ENCODE measurements around the gene PODN. TPM values are rescaled to one million over a fixed set of nuclear protein-coding genes. Genes with fewer than 3 reads are reported as not detected.

PODN gene
- total RNA-seq, 1 experiment from 2014 or later: not detected

DNA sequence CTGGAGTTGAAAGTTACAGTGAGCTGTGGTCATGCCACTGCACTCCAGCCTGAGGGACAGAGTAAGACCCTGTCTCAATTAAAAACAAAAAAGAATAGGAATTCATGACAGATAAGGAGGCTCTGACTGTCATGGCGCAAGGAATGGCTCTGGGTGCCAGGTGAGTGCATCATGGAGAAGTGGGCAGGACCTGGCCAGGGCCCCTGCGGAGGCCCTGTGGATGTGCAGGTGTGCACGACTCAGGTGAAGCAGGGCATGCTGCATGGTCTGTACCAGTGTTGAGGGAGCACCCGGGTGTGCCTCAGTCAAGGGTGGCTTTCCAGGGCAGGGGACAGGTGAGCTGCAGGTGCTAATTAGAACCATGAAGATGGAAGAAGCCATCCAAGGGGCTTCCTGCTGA is 66.4 kb downstream of the PODN start:
- Histone ChIP-seq H3K4me3 (ENCODE audit: low read depth, low read length) (no peak overlapping the region), H3K36me3 (ENCODE audit: control insufficient read depth, insufficient read depth, low read length) (no peaks in the 10 kb centered on the region), H3K27me3 (replicated peaks; ENCODE audit: control insufficient read depth, insufficient read depth, low read length) (no peaks in the 10 kb centered on the region), H3K4me1 (no peaks in the 10 kb centered on the region), H3K9me3 (no peaks in the 10 kb centered on the region)
- ChIA-PET CTCF (no interaction called here), POLR2A (no interaction called here)
- H3K4me1 Mint-ChIP-seq (ENCODE audit: low read depth, unreplicated experiment): no peaks in the 10 kb centered on the region
- no peak overlapping the region for H3K4me3 Mint-ChIP-seq (ENCODE audit: unreplicated experiment)
- H3K27me3 Mint-ChIP-seq (ENCODE audit: insufficient read depth, unreplicated experiment): no peaks in the 10 kb centered on the region
- TF ChIP-seq, protein P1, sequence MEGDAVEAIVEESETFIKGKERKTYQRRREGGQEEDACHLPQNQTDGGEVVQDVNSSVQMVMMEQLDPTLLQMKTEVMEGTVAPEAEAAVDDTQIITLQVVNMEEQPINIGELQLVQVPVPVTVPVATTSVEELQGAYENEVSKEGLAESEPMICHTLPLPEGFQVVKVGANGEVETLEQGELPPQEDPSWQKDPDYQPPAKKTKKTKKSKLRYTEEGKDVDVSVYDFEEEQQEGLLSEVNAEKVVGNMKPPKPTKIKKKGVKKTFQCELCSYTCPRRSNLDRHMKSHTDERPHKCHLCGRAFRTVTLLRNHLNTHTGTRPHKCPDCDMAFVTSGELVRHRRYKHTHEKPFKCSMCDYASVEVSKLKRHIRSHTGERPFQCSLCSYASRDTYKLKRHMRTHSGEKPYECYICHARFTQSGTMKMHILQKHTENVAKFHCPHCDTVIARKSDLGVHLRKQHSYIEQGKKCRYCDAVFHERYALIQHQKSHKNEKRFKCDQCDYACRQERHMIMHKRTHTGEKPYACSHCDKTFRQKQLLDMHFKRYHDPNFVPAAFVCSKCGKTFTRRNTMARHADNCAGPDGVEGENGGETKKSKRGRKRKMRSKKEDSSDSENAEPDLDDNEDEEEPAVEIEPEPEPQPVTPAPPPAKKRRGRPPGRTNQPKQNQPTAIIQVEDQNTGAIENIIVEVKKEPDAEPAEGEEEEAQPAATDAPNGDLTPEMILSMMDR (IDR thresholded peaks at IDR 0.05; ENCODE audit: insufficient read depth in 1 of 2, low read depth in 1 of 2, low read length in 1 of 2, severe bottlenecking in 1 of 2, unreplicated experiment in 1 of 2): no peak
- no TSS peak for BruUV-seq (replicated peaks)
- intact Hi-C loops (cut with micrococcal nuclease; ENCODE audit: unreplicated experiment): no loop called here
- H3K36me3 Mint-ChIP-seq (ENCODE audit: insufficient read depth, unreplicated experiment): no peaks in the 10 kb centered on the region
- no peak overlapping the region for H3K27ac Mint-ChIP-seq (ENCODE audit: unreplicated experiment)
- H3K9me3 Mint-ChIP-seq (ENCODE audit: unreplicated experiment): no peaks in the 10 kb centered on the region
- DNase-seq: no peak

DNA sequence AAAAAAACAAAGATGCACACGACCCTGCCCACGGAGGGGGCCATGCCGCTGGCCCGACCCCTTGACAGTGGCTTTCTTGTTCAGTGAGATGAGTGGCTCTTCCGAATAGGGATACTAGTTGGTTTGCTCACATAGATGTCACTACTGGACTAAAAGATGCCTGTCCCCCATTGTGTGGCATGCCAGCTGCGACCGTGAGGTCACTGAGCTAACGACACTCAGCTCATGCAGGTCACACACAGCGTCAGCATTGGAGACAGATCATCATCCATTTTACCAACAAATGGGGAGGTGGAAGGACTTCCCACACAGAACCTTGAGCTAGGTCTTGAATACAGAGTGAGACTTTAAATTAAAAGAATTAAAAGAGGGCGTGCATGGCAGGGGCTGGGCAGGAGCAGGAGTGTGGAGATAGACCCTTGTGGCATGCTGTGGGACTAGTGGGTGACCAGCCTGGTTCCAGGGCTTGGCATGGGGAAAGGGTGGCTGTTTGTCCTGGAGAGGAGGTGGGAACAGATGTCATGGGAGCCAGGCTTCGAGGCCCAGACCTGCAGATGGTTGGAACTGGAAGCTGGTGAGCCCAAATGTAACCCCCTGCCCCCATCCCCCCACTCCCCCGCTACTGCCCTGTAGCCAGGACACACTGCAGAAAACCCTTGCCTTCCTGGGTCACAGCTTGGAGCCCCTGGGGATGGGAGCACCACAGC is 68.0 kb downstream of the PODN start:
- TF ChIP-seq, protein P1 (IDR thresholded peaks at IDR 0.05; ENCODE audit: insufficient read depth in 1 of 2, low read depth in 1 of 2, low read length in 1 of 2, severe bottlenecking in 1 of 2, unreplicated experiment in 1 of 2): no peak
- H3K4me3 Mint-ChIP-seq (ENCODE audit: unreplicated experiment): no peak overlapping the region
- DNase-seq: no peak
- no peaks in the 10 kb centered on the region for H3K36me3 Mint-ChIP-seq (ENCODE audit: insufficient read depth, unreplicated experiment)
- Histone ChIP-seq H3K36me3 (ENCODE audit: control insufficient read depth, insufficient read depth, low read length) (no peaks in the 10 kb centered on the region), H3K9me3 (no peaks in the 10 kb centered on the region), H3K4me3 (ENCODE audit: low read depth, low read length) (no peak overlapping the region), H3K27me3 (replicated peaks; ENCODE audit: control insufficient read depth, insufficient read depth, low read length) (no peaks in the 10 kb centered on the region), H3K4me1 (no peaks in the 10 kb centered on the region)
- CTCF ChIA-PET: no interaction called here
- H3K27me3 Mint-ChIP-seq (ENCODE audit: insufficient read depth, unreplicated experiment): no peaks in the 10 kb centered on the region
- H3K4me1 Mint-ChIP-seq (ENCODE audit: low read depth, unreplicated experiment): no peaks in the 10 kb centered on the region
- intact Hi-C loops (cut with micrococcal nuclease; ENCODE audit: unreplicated experiment): no loop called here
- BruUV-seq (replicated peaks): no TSS peak
- H3K27ac Mint-ChIP-seq (ENCODE audit: unreplicated experiment): no peak overlapping the region
- POLR2A ChIA-PET: no interaction called here
- H3K9me3 Mint-ChIP-seq (ENCODE audit: unreplicated experiment): no peaks in the 10 kb centered on the region

- no peaks in the 10 kb centered on the region for H3K36me3 Mint-ChIP-seq (ENCODE audit: insufficient read depth, unreplicated experiment)
- TF ChIP-seq, protein P1 (IDR thresholded peaks at IDR 0.05; ENCODE audit: insufficient read depth in 1 of 2, low read depth in 1 of 2, low read length in 1 of 2, severe bottlenecking in 1 of 2, unreplicated experiment in 1 of 2): no peak
- BruUV-seq (replicated peaks): no TSS peak
- no peaks in the 10 kb centered on the region for H3K27me3 Mint-ChIP-seq (ENCODE audit: insufficient read depth, unreplicated experiment)
- Histone ChIP-seq H3K9me3 (no peaks in the 10 kb centered on the region), H3K36me3 (ENCODE audit: control insufficient read depth, insufficient read depth, low read length) (no peaks in the 10 kb centered on the region), H3K27me3 (replicated peaks; ENCODE audit: control insufficient read depth, insufficient read depth, low read length) (no peaks in the 10 kb centered on the region), H3K4me1 (no peaks in the 10 kb centered on the region), H3K4me3 (ENCODE audit: low read depth, low read length) (no peak overlapping the region)
- ChIA-PET CTCF (no interaction called here), POLR2A (no interaction called here)
- H3K27ac Mint-ChIP-seq (ENCODE audit: unreplicated experiment): no peak overlapping the region
- no peak for DNase-seq
- intact Hi-C loops (cut with micrococcal nuclease; ENCODE audit: unreplicated experiment): no loop called here
- no peaks in the 10 kb centered on the region for H3K4me1 Mint-ChIP-seq (ENCODE audit: low read depth, unreplicated experiment)
- no peak overlapping the region for H3K4me3 Mint-ChIP-seq (ENCODE audit: unreplicated experiment)
- no peaks in the 10 kb centered on the region for H3K9me3 Mint-ChIP-seq (ENCODE audit: unreplicated experiment)
Observed at GRCh38 chr1:53130598-53130877, 68.5 kb downstream of the PODN start.
